Activated naive CD8-positive, alpha-beta T cell treated with anti-CD3 and anti-CD28 coated beads for 36 hours (primary cell): ENCODE measurements around the gene GALNT13. TPM values are rescaled to one million over a fixed set of nuclear protein-coding genes. Genes with fewer than 3 reads are reported as not detected.

Experiments
- DNase-seq: peaks from one replicate; pipeline ENCODE4 v3.0.0; 2021
- H3K27ac Mint-ChIP-seq: one replicate; pipeline ENCODE4 v1.8.0; 2022; ENCODE audit warnings: mild to moderate bottlenecking, moderate library complexity, mixed read lengths
- H3K27me3 Mint-ChIP-seq: one replicate; pipeline ENCODE4 v1.8.0; 2022; ENCODE audit warnings: mild to moderate bottlenecking, mixed read lengths
- H3K36me3 Mint-ChIP-seq: one replicate; pipeline ENCODE4 v1.8.0; 2021; ENCODE audit warnings: mild to moderate bottlenecking, mixed read lengths
- H3K4me1 Mint-ChIP-seq: one replicate; pipeline ENCODE4 v1.8.0; 2021; ENCODE audit warnings: mixed read lengths
- H3K4me3 Mint-ChIP-seq: one replicate; pipeline ENCODE4 v1.8.0; 2022; ENCODE audit warnings: mild to moderate bottlenecking, moderate library complexity, mixed read lengths
- H3K9me3 Mint-ChIP-seq: one replicate; pipeline ENCODE4 v1.8.0; 2022; ENCODE audit warnings: mixed read lengths
- total RNA-seq, 2 experiments: library from RNA; stranded (reverse); gene quantifications; one replicate each; pipeline ENCODE4 v1.2.3, GENCODE V29; 2021

GALNT13 gene
- under 1 TPM; 0.16 to 0.35 TPM for total RNA-seq

- H3K27ac Mint-ChIP-seq: no peak within 1 kb of the TSS
Measured at GRCh38 chr2:153871231-153872221, at the start of gene GALNT13. GALNT13 (plus strand) TSS chr2:153871922.

GRCh38 chr2:153823880-153824279 lies 47.8 kb upstream of the GALNT13 start:
- H3K36me3 Mint-ChIP-seq: no peaks in the 10 kb centered on the region
- H3K4me1 Mint-ChIP-seq: no peaks in the 10 kb centered on the region
- H3K4me3 Mint-ChIP-seq: no peak overlapping the region
- no peaks in the 10 kb centered on the region for H3K27me3 Mint-ChIP-seq
- no peak for DNase-seq
- H3K9me3 Mint-ChIP-seq: peaks cover 11% of the 10 kb centered on the region
- H3K27ac Mint-ChIP-seq: no peak overlapping the region

More at GRCh38 chr2:153871231-153872221, at the start of gene GALNT13:
- Mint-ChIP-seq H3K4me1 (peaks cover 3% of the 10 kb centered on the region), H3K9me3 (peaks cover 3% of the 10 kb centered on the region), H3K27me3 (peaks cover 45% of the 10 kb centered on the region), H3K36me3 (peaks cover 3% of the 10 kb centered on the region), H3K4me3 (peak within 1 kb of the TSS; percentile 60)
- DNase-seq: peak; percentile 6

- Mint-ChIP-seq H3K27me3 (no peaks in the 10 kb centered on the region), H3K27ac (no peak overlapping the region), H3K4me3 (no peak overlapping the region), H3K36me3 (no peaks in the 10 kb centered on the region), H3K4me1 (no peaks in the 10 kb centered on the region), H3K9me3 (peaks cover 15% of the 10 kb centered on the region)
- no peak for DNase-seq
Measured at GRCh38 chr2:153828335-153828734, 43.4 kb upstream of the GALNT13 start.

- DNase-seq: no peak
- Mint-ChIP-seq H3K4me3 (no peak overlapping the region), H3K4me1 (no peaks in the 10 kb centered on the region), H3K36me3 (no peaks in the 10 kb centered on the region), H3K27ac (no peak overlapping the region), H3K9me3 (peaks cover 1% of the 10 kb centered on the region), H3K27me3 (no peaks in the 10 kb centered on the region)
Measured at GRCh38 chr2:153834662-153835061, 37.1 kb upstream of the GALNT13 start.

GRCh38 chr2:153858250-153858649 lies 13.5 kb upstream of the GALNT13 start:
- Mint-ChIP-seq H3K4me1 (no peaks in the 10 kb centered on the region), H3K27ac (no peak overlapping the region), H3K9me3 (peaks cover 2% of the 10 kb centered on the region), H3K27me3 (no peaks in the 10 kb centered on the region), H3K4me3 (no peak overlapping the region), H3K36me3 (no peaks in the 10 kb centered on the region)
- DNase-seq: no peak

- H3K9me3 Mint-ChIP-seq: peaks cover 4% of the 10 kb centered on the region
- no peak overlapping the region for H3K27ac Mint-ChIP-seq
- no peaks in the 10 kb centered on the region for H3K27me3 Mint-ChIP-seq
- no peaks in the 10 kb centered on the region for H3K36me3 Mint-ChIP-seq
- DNase-seq: no peak
- H3K4me3 Mint-ChIP-seq: no peak overlapping the region
- no peaks in the 10 kb centered on the region for H3K4me1 Mint-ChIP-seq
Measured at GRCh38 chr2:153864022-153864421, 7.7 kb upstream of the GALNT13 start.

- Mint-ChIP-seq H3K36me3 (no peaks in the 10 kb centered on the region), H3K4me3 (no peak overlapping the region), H3K27ac (no peak overlapping the region), H3K27me3 (peaks cover 16% of the 10 kb centered on the region), H3K4me1 (no peaks in the 10 kb centered on the region), H3K9me3 (peaks cover 2% of the 10 kb centered on the region)
- no peak for DNase-seq
Measured at GRCh38 chr2:153866595-153866994, 5.1 kb upstream of the GALNT13 start.

GRCh38 chr2:153870308-153870707 lies 1.4 kb upstream of the GALNT13 start:
- no peak overlapping the region for H3K27ac Mint-ChIP-seq

GRCh38 chr2:153872311-153873051 lies 759 bp downstream of the GALNT13 start:
- Mint-ChIP-seq H3K4me1 (peaks cover 3% of the 10 kb centered on the region), H3K36me3 (peaks cover 3% of the 10 kb centered on the region), H3K27me3 (peaks cover 45% of the 10 kb centered on the region), H3K9me3 (peaks cover 3% of the 10 kb centered on the region), H3K4me3 (peak overlapping the region; percentile 60), H3K27ac (no peak overlapping the region)
- peak; percentile 1 for DNase-seq

More at GRCh38 chr2:153870308-153870707, 1.4 kb upstream of the GALNT13 start:
- peaks cover 45% of the 10 kb centered on the region for H3K27me3 Mint-ChIP-seq
- DNase-seq: no peak
- H3K36me3 Mint-ChIP-seq: peaks cover 3% of the 10 kb centered on the region
- peaks cover 3% of the 10 kb centered on the region for H3K9me3 Mint-ChIP-seq
- no peak overlapping the region for H3K4me3 Mint-ChIP-seq
- peaks cover 3% of the 10 kb centered on the region for H3K4me1 Mint-ChIP-seq

- Mint-ChIP-seq H3K36me3 (peaks cover 3% of the 10 kb centered on the region), H3K4me1 (peaks cover 3% of the 10 kb centered on the region), H3K27me3 (peaks cover 45% of the 10 kb centered on the region), H3K9me3 (peaks cover 3% of the 10 kb centered on the region), H3K27ac (no peak overlapping the region), H3K4me3 (peak overlapping the region; percentile 60)
- no peak for DNase-seq
Measured at GRCh38 chr2:153873052-153874048, 1.6 kb downstream of the GALNT13 start.

- Mint-ChIP-seq H3K4me1 (peaks cover 3% of the 10 kb centered on the region), H3K9me3 (peaks cover 3% of the 10 kb centered on the region), H3K4me3 (no peak overlapping the region), H3K36me3 (peaks cover 3% of the 10 kb centered on the region), H3K27me3 (peaks cover 34% of the 10 kb centered on the region), H3K27ac (no peak overlapping the region)
- DNase-seq: no peak
Measured at GRCh38 chr2:153875801-153876466, 4.2 kb downstream of the GALNT13 start.

GRCh38 chr2:153880926-153881325 lies 9.2 kb downstream of the GALNT13 start:
- DNase-seq: no peak
- Mint-ChIP-seq H3K4me1 (no peaks in the 10 kb centered on the region), H3K27ac (no peak overlapping the region), H3K27me3 (no peaks in the 10 kb centered on the region), H3K4me3 (no peak overlapping the region), H3K36me3 (no peaks in the 10 kb centered on the region), H3K9me3 (peaks cover 1% of the 10 kb centered on the region)

- Mint-ChIP-seq H3K9me3 (peaks cover 1% of the 10 kb centered on the region), H3K36me3 (no peaks in the 10 kb centered on the region), H3K4me3 (no peak overlapping the region), H3K27me3 (no peaks in the 10 kb centered on the region), H3K4me1 (no peaks in the 10 kb centered on the region), H3K27ac (no peak overlapping the region)
- no peak for DNase-seq
Measured at GRCh38 chr2:153886833-153887232, 15.1 kb downstream of the GALNT13 start.

GRCh38 chr2:153890576-153890975 lies 18.9 kb downstream of the GALNT13 start:
- Mint-ChIP-seq H3K9me3 (peaks cover 1% of the 10 kb centered on the region), H3K27ac (no peak overlapping the region), H3K4me1 (no peaks in the 10 kb centered on the region), H3K36me3 (no peaks in the 10 kb centered on the region), H3K4me3 (no peak overlapping the region), H3K27me3 (no peaks in the 10 kb centered on the region)
- no peak for DNase-seq
